ENCODE measurements around the gene PRRG1. TPM values are rescaled to one million over a fixed set of nuclear protein-coding genes. Genes with fewer than 3 reads are reported as not detected.

PRRG1 gene
- total and polyA plus RNA-seq, 2 of the 13 experiments (the other 11 are each of a cell fraction or from before 2014, with no cell fraction given), result 5.0 to 11.0 TPM

GRCh38 chrX:37441377-37441776 lies 92.2 kb downstream of the PRRG1 start (continued):
- TF ChIP-seq PRPF4 (IDR thresholded peaks at IDR 0.05; ENCODE audit: low read depth, low read length, poor library complexity, severe bottlenecking) (no peak), HOXA7 (CRISPR knock-in tag; IDR thresholded peaks at IDR 0.05) (no peak), ZBED4 (CRISPR knock-in tag; IDR thresholded peaks at IDR 0.05; ENCODE audit: borderline replicate concordance) (no peak), ZNF570 (CRISPR knock-in tag; IDR thresholded peaks at IDR 0.05; ENCODE audit: borderline replicate concordance) (no peak), NRL (CRISPR knock-in tag; IDR thresholded peaks at IDR 0.05; ENCODE audit: borderline replicate concordance) (no peak), ZBTB1 (CRISPR knock-in tag; IDR thresholded peaks at IDR 0.05; ENCODE audit: borderline replicate concordance) (no peak)

- FAIRE-seq (no peak), ATAC-seq (no peak), DNase-seq (ENCODE audit: low spot score) (no peak)
- CTCF ChIA-PET (ENCODE audit: low intra/inter-chr PET ratio, low total read pairs), result no interaction called here
- H3K79me2 ChIP-seq (ENCODE audit: insufficient read depth, low read length), result no peaks in the 10 kb centered on the region
- POLR2A ChIA-PET, result no interaction called here
- no peak overlapping the region for H2AFZ ChIP-seq (ENCODE audit: low read length)
- H3K9ac ChIP-seq (ENCODE audit: insufficient read depth, low read depth, low read length), result no peak overlapping the region
- no peaks in the 10 kb centered on the region for H3K27me3 ChIP-seq (ENCODE audit: control insufficient read depth in 1 of 2, insufficient read depth in 2 of 2, low read length in 2 of 2)
- in situ Hi-C loops (cut with HindIII; ENCODE audit: extremely low pct_ligation_motif_present, low pct_unique_long_range_greater_than_20kb), result no loop called here
- BruUV-seq (replicated peaks), result no TSS peak
- H3K9me3 ChIP-seq (ENCODE audit: low read length), result no peaks in the 10 kb centered on the region
- no peak overlapping the region for H3K4me2 ChIP-seq (ENCODE audit: low read depth, low read length)
- no peaks in the 10 kb centered on the region for H4K20me1 ChIP-seq (ENCODE audit: insufficient read depth, low read length)
- WGBS (ENCODE audit: low lambda C conversion rate), result no CpG with 5 or more reads among the region's 1 CpG
- no peaks in the 10 kb centered on the region for H3K4me1 ChIP-seq (ENCODE audit: insufficient read depth, low read length)
- no peak overlapping the region for H3K4me3 ChIP-seq (replicated peaks in 1 of 3; ENCODE audit: insufficient read depth in 1 of 3, low read depth in 2 of 3, low read length in 3 of 3)
- intact Hi-C loops (cut with micrococcal nuclease; ENCODE audit: unreplicated experiment), result no loop called here
- peaks cover 0 to 3% of the 10 kb centered on the region in 2 experiments; a peak in 2 of 5 replicates for H3K36me3 ChIP-seq (replicated peaks in 1 of 2; ENCODE audit: control insufficient read depth in 1 of 2, insufficient read depth in 2 of 2, low read length in 2 of 2)
- H3K27ac ChIP-seq (ENCODE audit: extremely low read length, insufficient read depth, low read length), result no peak overlapping the region
- TF ChIP-seq ZNF691 (CRISPR knock-in tag; IDR thresholded peaks at IDR 0.05; ENCODE audit: borderline replicate concordance, low read depth) (no peak), KLF16 (CRISPR knock-in tag; IDR thresholded peaks at IDR 0.05) (no peak), ZNF543 (CRISPR knock-in tag; IDR thresholded peaks at IDR 0.05) (no peak), ZNF567 (CRISPR knock-in tag; IDR thresholded peaks at IDR 0.05; ENCODE audit: borderline replicate concordance) (no peak)
These were observed 96.0 kb downstream of the PRRG1 start for GRCh38 chrX:37445182-37445581.

Measured in HepG2 (cell line).